ENCODE measurements around the gene ABCB10. TPM values are rescaled to one million over a fixed set of nuclear protein-coding genes. Genes with fewer than 3 reads are reported as not detected.

Gene ABCB10
- total and polyA plus RNA-seq, 2 experiments from 2014 or later: 4.7 to 9.7 TPM

GRCh38 chr1:229600229-229600628, 41.7 kb upstream of the ABCB10 start:
- no peak for DNase-seq (ENCODE audit: low spot score)
- no peak overlapping the region for H3K27ac ChIP-seq (ENCODE audit: low read depth)
- H3K36me3 ChIP-seq (ENCODE audit: insufficient read depth): peaks cover 12% of the 10 kb centered on the region
- H3F3A ChIP-seq (replicated peaks; ENCODE audit: low read depth): no peaks in the 10 kb centered on the region
- no peaks in the 10 kb centered on the region for H3K9me3 Mint-ChIP-seq
- H3K27me3 Mint-ChIP-seq (ENCODE audit: insufficient read depth, low read depth, poor library complexity): peaks cover 2% of the 10 kb centered on the region
- no peak for ATAC-seq
- H3K4me3 ChIP-seq: no peak overlapping the region
- H3K4me1 Mint-ChIP-seq: peaks cover 12% of the 10 kb centered on the region; the same call in 2 of the 3 replicates
- no peak overlapping the region for H3K4me3 Mint-ChIP-seq
- peaks cover 30% of the 10 kb centered on the region for H3K36me3 Mint-ChIP-seq (ENCODE audit: low read depth)
- no peak overlapping the region for H2AFZ ChIP-seq
- no peak overlapping the region for H3K4me2 ChIP-seq
- H3K27me3 ChIP-seq (ENCODE audit: insufficient read depth): no peaks in the 10 kb centered on the region
- 0 out of 2 replicates have a peak, but pooled peaks cover 4% of the 10 kb centered on the region for H4K20me1 ChIP-seq (replicated peaks; ENCODE audit: insufficient read depth)
- H3K27ac Mint-ChIP-seq: 0 out of 2 replicates have a peak overlapping the region, but pooled peaks have one; percentile 1
- H3K79me2 ChIP-seq (replicated peaks; ENCODE audit: insufficient read depth): peaks cover 7% of the 10 kb centered on the region; the same call in 1 of the 2 replicates
- no peak for TF ChIP-seq REST (IDR thresholded peaks at IDR 0.05; ENCODE audit: unreplicated experiment)
- no peak for TF ChIP-seq EZH2 (IDR thresholded peaks at IDR 0.05; ENCODE audit: low read depth, unreplicated experiment)
- no peak for TF ChIP-seq ZNF462 (CRISPR knock-in tag; IDR thresholded peaks at IDR 0.05)
- TF ChIP-seq CTCF (conservative IDR thresholded peaks at IDR 0.05; ENCODE audit: low read depth in 2 of 2): no peak
- no peak for TF ChIP-seq POLR2AphosphoS5 (IDR thresholded peaks at IDR 0.05; ENCODE audit: low read depth)
- TF ChIP-seq ETS1 (IDR thresholded peaks at IDR 0.05): no peak
- no peak for TF ChIP-seq ZNF114 (CRISPR knock-in tag; IDR thresholded peaks at IDR 0.05)
- TF ChIP-seq EZH2phosphoT487 (IDR thresholded peaks at IDR 0.05; ENCODE audit: unreplicated experiment): no peak
- no peak for TF ChIP-seq NANOG (IDR thresholded peaks at IDR 0.05; ENCODE audit: borderline replicate concordance)
- no peak for TF ChIP-seq JUNB (IDR thresholded peaks at IDR 0.05; ENCODE audit: unreplicated experiment)
- no peak for TF ChIP-seq STAT1 (IDR thresholded peaks at IDR 0.05; ENCODE audit: unreplicated experiment)
- TF ChIP-seq ZNF331 (CRISPR knock-in tag; IDR thresholded peaks at IDR 0.05; ENCODE audit: low read depth): no peak
- no peak for TF ChIP-seq CREB1 (CRISPR knock-in tag; IDR thresholded peaks at IDR 0.05; ENCODE audit: low read depth)
- H3K4me1 ChIP-seq (ENCODE audit: insufficient read depth): 0 out of 2 replicates have a peak, but pooled peaks cover 7% of the 10 kb centered on the region
- no peaks in the 10 kb centered on the region for H3K9me2 ChIP-seq (ENCODE audit: insufficient read depth)

All from GM23338 (cell line).